NCI-H187 treated with DMSO at 0.1 percent for 48 hours (cell line): ENCODE data around the gene FGD5.
"Not testable (repeated sequence)": the region's sequence is repeated elsewhere in the genome, so short reads cannot be mapped to it uniquely, and the experiment has no call there.

Experiments
- DNase-seq: peaks from one replicate; lab custom pipeline; 2025; lab: John Stamatoyannopoulos, UW

Gene FGD5

DNA sequence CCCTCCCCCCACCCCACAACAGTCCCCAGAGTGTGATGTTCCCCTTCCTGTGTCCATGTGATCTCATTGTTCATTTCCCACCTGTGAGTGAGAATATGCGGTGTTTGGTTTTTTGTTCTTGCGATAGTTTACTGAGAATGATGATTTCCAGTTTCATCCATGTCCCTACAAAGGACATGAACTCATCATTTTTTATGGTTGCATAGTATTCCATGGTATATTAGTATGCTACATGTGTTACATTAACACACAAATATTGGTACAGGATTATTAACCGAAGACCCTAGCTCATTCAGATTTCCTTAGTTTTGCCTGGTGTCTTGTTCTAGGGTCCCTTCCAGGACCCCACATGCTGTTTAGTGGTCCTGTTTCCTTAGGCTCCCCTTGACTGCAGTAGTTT, 84.7 kb downstream of the FGD5 start:
- DNase-seq, result not testable (repeated sequence)

DNA sequence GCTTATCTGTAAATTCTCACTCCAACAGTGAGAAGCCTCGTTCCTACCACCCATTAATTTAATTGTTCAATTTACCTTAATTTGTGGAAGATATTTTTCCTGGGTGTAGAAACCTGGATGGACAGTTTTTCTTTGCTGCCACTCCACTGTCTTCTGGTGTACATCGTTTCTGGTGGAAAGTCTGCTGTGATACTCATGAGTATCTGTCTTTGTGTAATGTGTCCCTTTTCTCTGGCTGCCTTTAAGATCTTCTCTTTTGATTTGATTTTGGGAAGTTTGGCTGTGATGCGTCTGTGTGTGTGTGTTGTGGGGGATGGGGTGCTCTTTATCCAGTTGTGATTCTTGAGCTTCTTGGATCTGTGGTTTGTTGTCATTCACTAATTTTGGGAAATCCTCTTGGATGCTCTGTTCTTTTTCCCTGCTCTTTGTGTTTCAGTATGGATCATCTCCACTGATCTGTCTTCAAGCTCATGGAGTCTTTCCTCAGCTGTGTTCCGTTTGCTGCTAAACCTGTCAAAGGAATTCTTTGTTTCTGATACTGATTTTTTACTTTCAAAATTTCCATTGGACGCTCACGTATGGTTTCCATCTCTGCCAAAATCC, 86.4 kb downstream of the FGD5 start:
- no peak for DNase-seq

DNA sequence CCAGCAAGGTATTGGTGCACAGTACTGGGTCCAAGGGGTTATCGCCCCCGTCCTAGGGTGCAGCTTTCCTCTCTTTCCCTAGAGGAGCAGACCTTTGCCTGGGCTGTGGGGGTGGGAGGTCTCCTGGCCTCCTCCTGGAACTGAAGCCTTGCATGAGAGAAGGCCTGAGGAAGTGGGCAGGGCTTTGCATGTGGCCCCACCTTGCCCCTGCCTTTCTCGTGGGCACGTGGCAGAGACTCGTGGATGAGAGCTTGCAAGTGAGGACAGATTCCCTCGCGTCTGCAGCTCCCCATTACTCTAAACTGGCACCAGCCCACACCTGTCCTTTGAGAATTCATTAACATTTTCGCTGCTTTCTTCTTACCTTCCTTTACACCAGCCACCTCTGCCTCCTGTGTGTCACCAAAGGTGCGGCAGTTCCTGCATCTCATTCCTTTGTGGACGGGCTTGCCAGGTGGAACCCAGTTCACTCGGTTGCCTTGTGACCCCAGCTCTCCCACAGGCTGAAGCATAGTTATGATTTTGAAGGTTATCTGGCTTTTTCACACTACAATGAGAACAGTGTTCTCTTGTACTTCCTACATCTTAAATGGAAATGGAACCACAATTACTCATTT, 87.7 kb downstream of the FGD5 start:
- DNase-seq, result no peak

DNA sequence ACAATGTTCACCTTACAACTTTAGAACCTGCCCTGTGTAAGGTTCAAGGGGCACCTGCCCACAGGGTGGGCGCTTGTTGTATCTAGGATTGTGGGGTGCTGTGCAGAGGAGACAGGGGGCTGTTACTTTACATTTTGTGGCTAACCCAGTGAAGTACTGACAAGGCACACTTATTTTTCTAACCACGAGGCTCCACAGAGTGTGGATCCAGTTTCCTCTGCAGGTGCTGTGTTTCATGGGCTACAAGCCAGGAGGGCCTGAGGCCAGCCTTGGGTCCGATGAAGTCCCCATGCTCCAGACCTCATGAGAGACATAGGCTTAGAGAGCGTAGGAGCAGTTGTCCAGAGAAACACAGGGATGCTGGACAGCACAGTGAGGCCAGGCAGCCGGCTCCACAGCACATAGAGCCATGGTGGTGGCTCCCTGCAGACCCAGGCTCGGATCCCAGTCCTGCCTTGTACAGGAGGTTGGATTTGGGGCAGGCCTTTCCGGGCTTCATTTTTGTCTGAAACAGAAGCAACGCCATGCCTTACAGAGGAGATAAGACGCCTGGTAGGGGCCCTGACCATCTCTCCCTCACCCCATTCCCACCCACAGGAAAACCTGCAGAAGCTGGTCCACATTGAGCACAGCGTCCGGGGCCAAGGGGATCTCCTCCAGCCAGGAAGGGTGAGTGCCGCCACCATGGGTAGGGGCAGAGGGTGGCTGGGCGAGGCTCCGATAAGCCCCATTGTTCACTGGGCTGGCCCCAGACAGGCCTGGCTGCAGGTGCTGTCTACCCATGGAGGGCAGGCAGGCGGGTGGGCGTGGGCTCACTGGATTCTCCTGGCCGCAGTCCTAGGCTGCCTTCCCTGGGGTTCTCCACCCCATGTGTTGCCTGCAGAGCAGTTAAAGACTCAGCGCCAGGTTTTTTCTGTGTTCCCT, 88.5 kb downstream of the FGD5 start:
- DNase-seq, result no peak

DNA sequence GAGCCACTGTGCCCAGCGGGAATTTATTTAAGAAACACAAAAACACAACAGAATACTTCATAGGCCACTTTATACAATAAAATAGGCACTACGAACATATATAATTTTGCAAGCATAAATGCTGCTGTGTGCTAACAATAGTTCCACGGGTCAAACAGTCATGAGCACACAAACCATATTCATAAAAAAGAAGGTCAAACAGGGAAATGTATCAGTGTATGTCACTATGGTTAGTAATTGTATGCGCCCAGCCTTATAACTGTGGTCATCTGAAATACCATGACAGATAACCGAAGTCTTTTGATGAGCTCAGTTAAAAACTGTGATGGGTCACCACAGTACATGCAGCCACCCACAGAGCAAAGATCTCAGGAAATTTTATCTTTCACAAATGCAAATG, 90.5 kb downstream of the FGD5 start:
- DNase-seq, result no peak

DNA sequence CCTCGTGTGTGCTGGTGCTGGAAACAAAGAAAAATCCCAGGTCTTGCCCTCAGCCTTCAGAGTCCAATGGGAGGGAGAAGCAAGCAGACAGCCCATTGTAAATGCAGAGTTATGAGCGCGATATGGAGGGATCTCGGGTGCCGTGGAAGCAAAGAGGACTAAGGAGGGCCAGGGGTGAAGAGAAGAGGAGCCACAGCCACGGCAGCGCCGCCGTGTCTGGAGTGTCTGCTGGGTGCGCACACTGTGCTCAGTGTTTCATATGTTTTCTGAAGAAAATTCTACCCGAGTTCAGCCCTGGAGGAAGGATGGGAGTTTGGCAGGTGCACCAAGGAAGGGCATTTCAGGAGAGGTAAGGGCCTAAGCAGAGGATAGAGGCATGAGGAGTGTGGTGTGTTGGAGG, 92.9 kb downstream of the FGD5 start:
- DNase-seq, result no peak

DNA sequence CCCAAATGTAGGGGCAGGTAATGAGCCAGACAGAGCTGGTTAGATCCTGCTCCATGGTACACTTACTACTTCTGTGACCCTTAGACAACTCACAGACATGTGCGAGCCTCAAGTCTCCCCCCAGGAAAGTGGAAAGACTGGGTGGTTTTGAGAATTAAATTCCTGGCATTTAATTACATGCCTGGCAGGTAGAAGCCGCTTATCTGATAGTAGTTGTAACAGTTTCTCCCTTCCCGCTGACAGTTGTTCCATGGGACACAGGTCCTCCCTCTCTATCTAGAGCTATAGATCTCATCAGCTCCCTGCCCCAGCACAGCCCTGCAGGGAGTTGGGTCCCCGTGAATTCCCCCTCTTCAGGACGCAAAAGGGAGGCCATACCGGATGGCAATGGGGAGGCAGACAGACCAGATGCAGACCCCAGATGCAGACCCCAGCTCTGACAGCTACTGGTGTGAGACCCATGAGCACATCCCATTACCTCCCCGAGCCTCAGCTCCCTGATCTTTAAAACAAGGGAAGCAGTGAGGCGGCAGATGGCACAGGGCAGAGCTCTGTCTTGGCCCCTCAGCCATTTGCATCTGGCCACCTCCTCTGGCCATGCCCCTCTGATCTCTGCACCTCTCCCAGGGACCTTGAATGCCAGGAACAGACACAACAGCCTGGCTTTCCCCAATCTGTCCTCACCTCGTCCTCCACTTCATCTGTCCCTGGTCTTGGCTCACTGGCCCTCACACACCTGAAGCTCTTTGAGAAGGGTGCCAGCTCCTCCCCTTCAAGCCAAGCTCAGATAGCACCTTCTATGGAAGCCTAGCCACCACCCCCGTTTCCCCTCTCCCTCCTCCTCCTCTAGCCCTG, 94.5 kb downstream of the FGD5 start:
- DNase-seq, result no peak

DNA sequence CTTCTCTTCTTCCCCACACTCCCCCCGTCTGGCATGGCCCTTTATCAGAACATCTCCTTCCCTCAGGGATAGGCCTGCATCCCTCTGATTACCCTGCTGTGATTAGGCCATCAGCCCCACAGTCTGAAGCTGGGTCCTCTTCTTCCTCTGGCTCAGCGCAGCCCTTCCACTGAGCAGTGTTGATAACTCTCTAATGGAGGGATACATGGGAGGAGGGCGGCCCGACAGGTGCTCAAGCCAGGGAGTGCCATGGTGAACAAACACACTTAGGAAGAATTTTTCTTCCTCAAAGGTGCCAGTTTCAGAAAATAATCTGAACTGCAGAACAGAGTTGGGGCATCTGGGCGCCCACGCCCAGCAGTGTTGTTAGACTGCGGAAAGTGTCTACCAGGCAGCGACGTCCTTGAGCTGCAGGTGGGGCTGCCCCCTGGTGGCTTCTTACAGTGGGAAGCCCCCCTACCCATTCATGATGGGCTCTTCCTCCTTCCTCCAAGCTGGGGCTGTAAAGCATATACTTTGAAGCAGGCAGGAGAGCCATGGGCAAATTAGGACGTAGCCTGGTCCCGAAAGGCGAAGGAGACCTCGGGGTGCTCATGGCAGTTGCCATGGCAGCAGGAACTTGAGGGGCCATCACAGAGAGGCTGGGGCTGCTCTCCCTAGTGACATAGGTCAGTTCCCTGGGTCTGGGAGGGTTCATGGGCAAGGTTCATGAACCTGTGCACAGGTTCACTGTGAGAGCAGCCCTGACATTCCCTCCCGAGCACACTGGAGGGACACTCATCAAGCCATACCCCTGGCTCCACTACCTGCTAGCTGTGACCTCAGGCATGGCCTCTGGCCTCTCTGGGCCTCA, 95.4 kb downstream of the FGD5 start:
- no peak for DNase-seq

DNA sequence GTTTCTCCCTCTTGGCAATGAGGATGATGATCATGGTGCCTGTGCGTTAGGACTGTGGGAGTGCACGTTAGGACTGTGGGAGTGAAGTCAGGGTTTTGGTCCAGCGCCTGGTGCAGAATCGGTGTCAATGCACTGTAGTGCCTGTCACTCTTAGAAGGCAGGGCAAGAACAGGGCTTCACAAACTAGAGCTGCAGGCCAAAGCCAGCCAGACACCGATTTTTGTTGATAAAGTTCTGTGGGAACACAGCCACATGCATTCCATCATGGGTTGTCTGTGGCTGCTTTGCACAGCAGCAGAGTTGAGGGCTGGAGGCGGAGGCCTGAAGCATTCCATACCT, 96.0 kb downstream of the FGD5 start:
- no peak for DNase-seq

DNA sequence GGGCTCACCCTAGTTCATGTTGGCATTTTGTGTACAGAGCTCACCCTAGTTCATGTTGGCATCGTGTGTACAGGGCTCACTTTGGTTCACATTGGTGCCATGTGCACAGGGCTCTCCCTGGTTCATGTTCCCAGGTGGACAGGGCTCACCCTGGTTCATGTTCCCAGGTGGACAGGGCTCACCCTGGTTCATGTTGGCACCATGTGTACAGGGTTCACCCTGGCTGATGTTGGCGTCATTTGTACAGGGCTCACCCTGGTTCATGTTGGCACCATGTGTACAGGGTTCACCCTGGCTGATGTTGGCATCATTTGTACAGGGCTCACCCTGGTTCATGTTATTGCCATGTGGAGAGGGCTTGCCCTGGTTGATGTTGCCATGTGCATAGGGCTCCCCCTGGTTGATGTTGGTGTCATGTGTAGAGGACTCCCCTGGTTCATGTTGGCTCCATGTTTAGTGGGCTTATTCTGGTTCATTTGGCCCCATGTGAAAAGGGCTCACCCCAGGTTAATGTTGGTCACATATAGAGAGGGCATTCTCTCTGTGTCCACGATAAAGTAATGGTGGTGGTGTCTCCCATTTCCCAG, 97.0 kb downstream of the FGD5 start:
- no peak for DNase-seq

DNA sequence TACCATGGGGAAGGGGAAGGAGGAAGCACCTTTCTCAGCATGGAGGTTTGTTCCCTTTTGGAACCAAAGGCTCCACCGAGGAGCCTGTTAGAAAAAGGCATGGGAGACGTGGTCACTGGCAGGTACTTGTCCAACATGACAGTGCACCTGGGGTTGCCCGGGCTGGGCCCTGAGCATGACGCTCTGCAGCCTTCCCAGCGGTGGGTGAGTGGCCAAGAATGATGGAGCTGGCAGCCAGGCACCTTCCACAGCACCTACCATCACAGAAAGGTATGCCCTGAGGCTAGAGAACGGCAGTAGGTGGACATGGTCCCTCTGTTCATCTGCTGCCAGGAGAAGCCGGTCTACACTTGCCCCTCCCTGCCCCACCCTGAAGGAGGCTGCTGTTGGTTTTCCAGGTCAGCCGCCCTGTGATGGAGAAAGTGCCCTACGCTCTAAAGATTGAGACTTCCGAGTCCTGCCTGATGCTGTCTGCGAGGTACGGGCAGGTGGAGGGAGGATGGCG, 99.6 kb downstream of the FGD5 start:
- DNase-seq, result no peak

DNA sequence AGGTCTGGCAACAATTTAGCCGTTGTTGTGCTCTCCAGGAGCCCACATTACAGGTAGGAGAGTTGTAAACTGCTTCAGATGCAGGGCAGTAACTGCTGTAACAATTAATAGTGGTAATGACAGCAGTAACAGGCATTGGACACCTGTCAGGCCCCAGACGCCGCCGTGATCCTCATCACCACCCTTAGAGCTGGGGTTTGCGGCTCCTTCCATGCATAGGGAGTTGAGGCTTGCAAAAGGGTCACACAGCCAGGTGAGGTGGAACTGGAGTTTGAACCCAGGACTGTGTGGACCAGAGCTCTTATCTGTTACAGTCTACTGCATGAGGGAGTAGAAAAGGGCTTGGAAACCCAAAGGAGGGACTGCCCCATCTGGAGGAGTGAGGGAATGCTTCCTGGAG, 101.8 kb downstream of the FGD5 start:
- DNase-seq, result no peak

DNA sequence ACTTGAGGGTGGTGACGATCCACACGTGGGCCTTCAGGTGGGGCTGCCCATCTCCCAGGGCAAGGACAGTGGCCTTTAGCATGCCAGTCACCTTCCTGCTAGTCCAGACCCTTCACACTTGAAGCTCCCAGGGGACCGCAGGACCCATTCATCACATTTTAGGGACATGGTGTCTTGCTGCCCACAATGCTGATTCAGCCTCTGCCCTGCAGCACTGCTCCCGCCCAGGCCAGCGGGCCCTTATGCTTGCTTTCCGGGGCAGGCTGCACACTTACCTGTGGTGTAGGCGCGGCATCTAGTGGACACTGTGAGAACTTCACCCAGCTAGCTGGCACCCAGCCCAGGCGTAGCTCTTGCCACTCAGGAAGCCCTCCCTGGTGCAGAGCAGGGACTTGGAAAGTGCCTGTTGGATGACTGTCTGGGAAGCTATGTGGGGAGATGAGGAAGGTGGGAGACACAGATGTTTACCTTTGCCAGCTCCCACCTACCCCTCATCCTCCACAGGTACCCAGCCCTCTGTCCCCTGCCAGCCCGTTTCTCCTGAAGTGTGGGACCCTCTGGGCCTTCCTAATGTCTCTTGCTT, 102.4 kb downstream of the FGD5 start:
- no peak for DNase-seq

DNA sequence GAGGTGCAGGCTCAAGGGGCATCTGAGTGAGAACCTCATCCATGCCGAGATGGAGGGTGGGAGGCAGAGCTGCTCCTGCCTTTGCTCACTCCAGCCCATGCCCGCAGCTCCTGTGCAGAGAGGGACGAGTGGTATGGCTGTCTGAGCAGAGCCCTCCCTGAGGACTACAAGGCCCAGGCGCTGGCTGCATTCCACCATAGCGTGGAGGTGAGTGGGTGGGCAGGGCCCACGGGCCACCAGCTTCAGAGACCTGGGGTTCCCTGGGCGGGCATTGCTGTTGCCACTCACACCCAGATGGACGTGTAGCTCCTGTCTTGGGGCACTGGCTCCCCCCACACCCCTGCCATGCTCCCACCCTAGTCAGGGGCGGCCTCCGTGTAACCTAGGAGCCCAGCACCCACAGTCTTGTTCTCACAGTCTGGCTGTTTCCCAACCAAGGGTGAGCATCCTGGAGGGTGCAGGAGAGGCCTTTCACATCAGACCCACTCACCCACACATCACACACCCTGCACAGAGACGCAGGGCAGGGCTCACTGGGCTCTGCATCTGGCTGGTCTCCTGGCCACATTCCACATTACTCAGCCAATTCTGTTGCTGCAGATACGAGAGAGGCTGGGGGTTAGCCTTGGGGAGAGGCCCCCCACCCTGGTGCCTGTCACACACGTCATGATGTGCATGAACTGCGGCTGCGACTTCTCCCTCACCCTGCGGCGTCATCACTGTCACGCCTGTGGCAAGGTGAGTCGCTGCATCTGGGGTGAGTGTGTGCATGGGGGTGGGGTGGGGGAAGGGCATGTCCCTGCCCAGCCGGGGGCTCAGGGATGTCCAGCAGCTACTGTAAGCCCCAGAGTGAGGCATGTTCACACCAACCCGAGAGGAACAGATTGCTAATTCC, 103.3 kb downstream of the FGD5 start:
- no peak for DNase-seq

DNA sequence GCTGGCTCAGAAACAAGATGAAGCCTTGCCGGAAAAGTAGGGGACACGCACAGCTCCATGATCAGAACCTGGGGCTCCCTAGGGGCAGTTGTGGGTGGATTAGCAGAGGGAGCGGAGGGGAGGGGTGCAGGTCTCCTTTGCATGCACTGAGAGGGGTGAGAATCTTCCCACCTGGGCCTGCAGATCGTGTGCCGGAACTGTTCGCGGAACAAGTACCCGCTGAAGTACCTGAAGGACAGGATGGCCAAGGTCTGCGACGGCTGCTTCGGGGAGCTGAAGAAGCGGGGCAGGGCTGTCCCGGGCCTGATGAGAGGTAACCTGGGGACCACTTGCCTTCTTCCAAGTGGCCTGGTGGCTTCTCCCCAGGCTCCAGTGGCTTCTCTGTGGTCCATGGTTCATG, 104.1 kb downstream of the FGD5 start:
- no peak for DNase-seq

DNA sequence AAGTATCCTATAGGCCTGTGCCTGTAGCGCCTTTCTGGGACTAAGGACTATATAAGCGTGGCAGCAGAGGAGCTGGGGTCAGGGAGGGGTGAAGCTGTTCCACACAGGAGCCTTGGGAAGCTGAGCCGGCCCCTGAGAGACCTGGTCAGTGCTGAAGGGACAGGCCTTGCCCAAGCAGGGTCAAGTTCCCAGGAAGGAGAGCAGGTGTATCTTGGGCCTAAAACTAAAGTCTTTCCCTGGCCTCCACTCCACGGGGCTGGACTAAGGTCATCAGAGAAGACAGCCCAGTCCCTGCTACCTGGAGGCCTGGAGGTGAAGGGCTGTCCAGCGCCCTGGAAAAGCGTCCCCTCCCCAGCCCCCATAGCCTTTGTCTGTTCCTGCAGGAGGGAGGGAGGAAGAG, 104.7 kb downstream of the FGD5 start:
- no peak for DNase-seq

DNA sequence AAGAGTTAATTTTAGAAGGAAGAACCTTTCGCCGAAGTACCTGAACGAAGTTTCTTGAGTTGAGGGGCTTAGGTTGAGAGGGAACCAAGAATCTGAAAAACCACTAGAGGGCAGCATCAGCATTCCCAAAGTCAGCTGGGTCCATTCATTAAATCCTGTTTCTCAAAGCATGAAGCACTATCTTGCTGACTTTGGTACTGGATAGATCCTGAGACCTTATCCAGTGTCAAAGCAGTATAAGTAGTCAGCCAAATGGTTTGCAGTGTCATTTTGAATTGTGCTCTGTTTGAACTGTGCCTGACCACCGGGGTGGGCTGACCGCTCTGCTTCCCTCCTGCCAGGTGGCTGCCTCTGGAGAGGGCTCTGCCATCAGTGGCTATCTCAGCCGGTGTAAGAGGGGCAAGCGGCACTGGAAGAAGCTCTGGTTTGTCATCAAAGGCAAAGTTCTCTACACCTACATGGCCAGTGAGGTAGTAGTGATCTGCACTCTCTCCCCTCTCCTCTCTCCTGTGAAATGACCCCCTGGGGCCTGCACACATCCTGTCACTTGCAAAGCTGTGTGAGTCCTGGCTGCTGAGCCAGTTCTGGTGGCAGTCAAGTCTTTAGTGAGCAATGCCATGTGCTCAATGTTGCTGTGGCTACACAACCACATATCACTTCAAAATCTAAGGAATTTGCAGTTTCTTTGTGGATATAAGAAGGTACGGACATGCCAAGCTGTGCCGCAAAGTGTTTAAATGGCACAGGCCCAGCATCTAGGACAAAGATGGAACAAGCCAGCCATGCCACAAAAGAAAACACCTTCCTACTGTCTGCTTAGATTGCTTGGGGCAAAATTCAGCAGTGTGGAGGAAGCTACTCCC, 107.2 kb downstream of the FGD5 start:
- DNase-seq, result no peak

DNA sequence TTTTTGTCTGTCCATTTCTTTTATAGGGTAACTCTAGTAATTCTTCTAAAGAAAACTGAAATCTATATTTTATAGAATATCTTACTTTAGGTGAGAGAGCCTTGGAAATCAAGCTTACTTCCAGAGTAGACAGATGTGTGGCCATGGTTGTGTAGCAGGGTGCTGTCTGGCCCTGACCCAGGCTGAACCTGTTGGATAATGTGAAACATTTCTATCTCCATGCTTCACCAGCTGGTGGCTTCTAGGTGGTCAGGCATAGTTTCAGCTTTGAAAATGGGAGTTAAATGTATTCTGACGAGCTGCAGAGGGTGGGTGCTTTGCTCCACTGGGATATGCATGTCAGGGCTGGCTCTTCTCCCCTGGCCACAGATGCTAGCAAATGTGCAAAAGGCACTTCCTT, 107.8 kb downstream of the FGD5 start:
- no peak for DNase-seq

DNA sequence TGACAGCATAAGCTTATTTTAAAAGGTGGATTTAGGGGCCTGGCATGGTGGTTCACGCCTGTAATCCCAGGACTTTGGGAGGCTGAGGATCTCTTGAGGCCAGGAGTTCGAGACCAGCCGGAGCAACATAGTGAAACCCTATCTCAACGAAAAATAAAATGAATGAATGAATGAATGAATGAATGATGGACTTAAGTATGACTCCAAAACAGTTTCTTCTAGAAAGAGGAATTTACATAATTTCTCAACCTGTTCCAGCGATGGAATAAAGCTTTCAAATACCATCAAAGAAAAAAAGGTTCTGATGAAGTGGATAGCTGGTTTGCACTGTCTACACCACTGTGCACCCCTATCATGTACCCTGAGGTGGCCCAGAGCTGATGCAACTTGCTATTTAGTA, 108.5 kb downstream of the FGD5 start:
- no peak for DNase-seq
